H1 (cell line): ENCODE measurements around the gene IFNL3. TPM values are rescaled to one million over a fixed set of nuclear protein-coding genes. Genes with fewer than 3 reads are reported as not detected.

ENCODE experiments used
- FOSL1 ChIP-seq: IDR thresholded peaks from 2 replicates; pipeline ENCODE4 v1.6.1; 2011; ENCODE audit warnings: mild to moderate bottlenecking, low read depth, low read length, moderate library complexity; ENCODE audit not compliant: insufficient read depth
- KDM4A ChIP-seq: IDR thresholded peaks from one replicate; pipeline ENCODE4 v1.7.1; 2012; ENCODE audit warnings: low read depth, mild to moderate bottlenecking, moderate library complexity, low read length, inconsistent platforms; ENCODE audit not compliant: severe bottlenecking
- PHF8 ChIP-seq: fragments of 200-600 bp; sonication (generic); conservative IDR thresholded peaks from 2 replicates; pipeline ENCODE4 v1.7.1; 2012; ENCODE audit warnings: low read depth, mild to moderate bottlenecking, inconsistent platforms, low read length, moderate library complexity
- RAD21 ChIP-seq, 2 experiments: IDR thresholded peaks in 1 of 2; conservative IDR thresholded peaks in 1 of 2; 2 replicates each; pipeline ENCODE4 v1.6.1; 2011; ENCODE audit warnings: low read depth in 2 of 2, low read length in 2 of 2, improper control_type of control experiment in 1 of 2, inconsistent platforms in 1 of 2, mild to moderate bottlenecking in 1 of 2, moderate library complexity in 1 of 2
- SP2 ChIP-seq: IDR thresholded peaks from 2 replicates; pipeline ENCODE4 v1.6.1; 2012; ENCODE audit warnings: mild to moderate bottlenecking, low read length, inconsistent platforms
- SUZ12 ChIP-seq: fragments of 200-600 bp; sonication (generic); IDR thresholded peaks from 2 replicates; pipeline ENCODE4 v1.6.1; 2012; ENCODE audit warnings: mild to moderate bottlenecking, inconsistent platforms, low read length, moderate library complexity, mixed read lengths
- YY1 ChIP-seq: IDR thresholded peaks from 2 replicates; pipeline ENCODE4 v1.6.1; 2011; ENCODE audit warnings: low read depth, mild to moderate bottlenecking, low read length
- polyA plus RNA-seq, 7 experiments: library from polyadenylated mRNA; depleted of rRNA in 3 of 7; stranded (reverse) in 5 of 7; unstranded in 2 of 7; fragments of >200 nt in 5 of 7; fragments of 200-250 nt in 2 of 7; gene quantifications; 1 replicate in 5 of 7; 2 replicates in 1 of 7; 4 replicates in 1 of 7; pipeline versions ENCODE4 v1.2.1 to v1.2.3, GENCODE V29; 2011 to 2013; ENCODE audit warnings: missing spikeins in 2 of 7, mixed read lengths in 2 of 7
- total RNA-seq: library from RNA; stranded (reverse); fragmentation: NEBNext Ultra II Directional; extraction: Animal tissue kit (Norgen Biotek cat#: 25700); gene quantifications from 2 replicates; pipeline ENCODE4 v1.2.1, GENCODE V29; 2021
- TF ChIP-seq, protein P1 (sequence below): fragments of 300-600 bp; sonication (generic); IDR thresholded peaks from 2 replicates; pipeline ENCODE4 v1.7.1; 2012; ENCODE audit warnings: low read length, moderate library complexity, mild to moderate bottlenecking, inconsistent platforms; ENCODE audit not compliant: insufficient replicate concordance

IFNL3 gene
- total and polyA plus RNA-seq, 2 of the 8 experiments (the other 6 are each of a cell fraction or from before 2014, with no cell fraction given): 0.11 TPM; not detected in 1

DNA sequence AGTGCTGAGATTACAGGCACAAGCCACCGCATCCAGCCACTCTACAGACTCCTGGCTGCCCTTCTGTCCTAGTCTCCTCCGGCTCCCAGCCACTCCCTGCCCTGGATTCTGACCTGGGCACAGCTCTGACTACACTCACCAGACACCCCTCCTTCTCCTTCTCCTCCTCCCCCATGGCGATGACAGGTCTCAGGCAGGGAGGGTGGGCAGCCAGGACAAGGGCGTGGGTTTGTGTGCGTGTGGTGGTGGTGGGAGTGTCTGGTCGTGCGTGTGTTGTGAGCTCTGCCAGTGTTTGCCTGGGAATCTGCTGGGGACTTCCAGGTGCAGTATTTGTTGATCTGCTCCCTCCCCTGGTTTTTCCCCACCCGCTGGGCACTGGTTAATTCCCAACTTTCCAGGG is 51.0 kb downstream of the IFNL3 start (continued):
- TF ChIP-seq, protein P1, sequence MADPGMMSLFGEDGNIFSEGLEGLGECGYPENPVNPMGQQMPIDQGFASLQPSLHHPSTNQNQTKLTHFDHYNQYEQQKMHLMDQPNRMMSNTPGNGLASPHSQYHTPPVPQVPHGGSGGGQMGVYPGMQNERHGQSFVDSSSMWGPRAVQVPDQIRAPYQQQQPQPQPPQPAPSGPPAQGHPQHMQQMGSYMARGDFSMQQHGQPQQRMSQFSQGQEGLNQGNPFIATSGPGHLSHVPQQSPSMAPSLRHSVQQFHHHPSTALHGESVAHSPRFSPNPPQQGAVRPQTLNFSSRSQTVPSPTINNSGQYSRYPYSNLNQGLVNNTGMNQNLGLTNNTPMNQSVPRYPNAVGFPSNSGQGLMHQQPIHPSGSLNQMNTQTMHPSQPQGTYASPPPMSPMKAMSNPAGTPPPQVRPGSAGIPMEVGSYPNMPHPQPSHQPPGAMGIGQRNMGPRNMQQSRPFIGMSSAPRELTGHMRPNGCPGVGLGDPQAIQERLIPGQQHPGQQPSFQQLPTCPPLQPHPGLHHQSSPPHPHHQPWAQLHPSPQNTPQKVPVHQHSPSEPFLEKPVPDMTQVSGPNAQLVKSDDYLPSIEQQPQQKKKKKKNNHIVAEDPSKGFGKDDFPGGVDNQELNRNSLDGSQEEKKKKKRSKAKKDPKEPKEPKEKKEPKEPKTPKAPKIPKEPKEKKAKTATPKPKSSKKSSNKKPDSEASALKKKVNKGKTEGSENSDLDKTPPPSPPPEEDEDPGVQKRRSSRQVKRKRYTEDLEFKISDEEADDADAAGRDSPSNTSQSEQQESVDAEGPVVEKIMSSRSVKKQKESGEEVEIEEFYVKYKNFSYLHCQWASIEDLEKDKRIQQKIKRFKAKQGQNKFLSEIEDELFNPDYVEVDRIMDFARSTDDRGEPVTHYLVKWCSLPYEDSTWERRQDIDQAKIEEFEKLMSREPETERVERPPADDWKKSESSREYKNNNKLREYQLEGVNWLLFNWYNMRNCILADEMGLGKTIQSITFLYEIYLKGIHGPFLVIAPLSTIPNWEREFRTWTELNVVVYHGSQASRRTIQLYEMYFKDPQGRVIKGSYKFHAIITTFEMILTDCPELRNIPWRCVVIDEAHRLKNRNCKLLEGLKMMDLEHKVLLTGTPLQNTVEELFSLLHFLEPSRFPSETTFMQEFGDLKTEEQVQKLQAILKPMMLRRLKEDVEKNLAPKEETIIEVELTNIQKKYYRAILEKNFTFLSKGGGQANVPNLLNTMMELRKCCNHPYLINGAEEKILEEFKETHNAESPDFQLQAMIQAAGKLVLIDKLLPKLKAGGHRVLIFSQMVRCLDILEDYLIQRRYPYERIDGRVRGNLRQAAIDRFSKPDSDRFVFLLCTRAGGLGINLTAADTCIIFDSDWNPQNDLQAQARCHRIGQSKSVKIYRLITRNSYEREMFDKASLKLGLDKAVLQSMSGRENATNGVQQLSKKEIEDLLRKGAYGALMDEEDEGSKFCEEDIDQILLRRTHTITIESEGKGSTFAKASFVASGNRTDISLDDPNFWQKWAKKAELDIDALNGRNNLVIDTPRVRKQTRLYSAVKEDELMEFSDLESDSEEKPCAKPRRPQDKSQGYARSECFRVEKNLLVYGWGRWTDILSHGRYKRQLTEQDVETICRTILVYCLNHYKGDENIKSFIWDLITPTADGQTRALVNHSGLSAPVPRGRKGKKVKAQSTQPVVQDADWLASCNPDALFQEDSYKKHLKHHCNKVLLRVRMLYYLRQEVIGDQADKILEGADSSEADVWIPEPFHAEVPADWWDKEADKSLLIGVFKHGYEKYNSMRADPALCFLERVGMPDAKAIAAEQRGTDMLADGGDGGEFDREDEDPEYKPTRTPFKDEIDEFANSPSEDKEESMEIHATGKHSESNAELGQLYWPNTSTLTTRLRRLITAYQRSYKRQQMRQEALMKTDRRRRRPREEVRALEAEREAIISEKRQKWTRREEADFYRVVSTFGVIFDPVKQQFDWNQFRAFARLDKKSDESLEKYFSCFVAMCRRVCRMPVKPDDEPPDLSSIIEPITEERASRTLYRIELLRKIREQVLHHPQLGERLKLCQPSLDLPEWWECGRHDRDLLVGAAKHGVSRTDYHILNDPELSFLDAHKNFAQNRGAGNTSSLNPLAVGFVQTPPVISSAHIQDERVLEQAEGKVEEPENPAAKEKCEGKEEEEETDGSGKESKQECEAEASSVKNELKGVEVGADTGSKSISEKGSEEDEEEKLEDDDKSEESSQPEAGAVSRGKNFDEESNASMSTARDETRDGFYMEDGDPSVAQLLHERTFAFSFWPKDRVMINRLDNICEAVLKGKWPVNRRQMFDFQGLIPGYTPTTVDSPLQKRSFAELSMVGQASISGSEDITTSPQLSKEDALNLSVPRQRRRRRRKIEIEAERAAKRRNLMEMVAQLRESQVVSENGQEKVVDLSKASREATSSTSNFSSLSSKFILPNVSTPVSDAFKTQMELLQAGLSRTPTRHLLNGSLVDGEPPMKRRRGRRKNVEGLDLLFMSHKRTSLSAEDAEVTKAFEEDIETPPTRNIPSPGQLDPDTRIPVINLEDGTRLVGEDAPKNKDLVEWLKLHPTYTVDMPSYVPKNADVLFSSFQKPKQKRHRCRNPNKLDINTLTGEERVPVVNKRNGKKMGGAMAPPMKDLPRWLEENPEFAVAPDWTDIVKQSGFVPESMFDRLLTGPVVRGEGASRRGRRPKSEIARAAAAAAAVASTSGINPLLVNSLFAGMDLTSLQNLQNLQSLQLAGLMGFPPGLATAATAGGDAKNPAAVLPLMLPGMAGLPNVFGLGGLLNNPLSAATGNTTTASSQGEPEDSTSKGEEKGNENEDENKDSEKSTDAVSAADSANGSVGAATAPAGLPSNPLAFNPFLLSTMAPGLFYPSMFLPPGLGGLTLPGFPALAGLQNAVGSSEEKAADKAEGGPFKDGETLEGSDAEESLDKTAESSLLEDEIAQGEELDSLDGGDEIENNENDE: no peak
- TF ChIP-seq SUZ12: no peak
- TF ChIP-seq RAD21 (IDR thresholded peaks at IDR 0.05 in 1 of 2, conservative IDR thresholded peaks at IDR 0.05 in 1 of 2; ENCODE audit: low read depth in 2 of 2, low read length in 2 of 2): no peak
- TF ChIP-seq SP2: no peak
- TF ChIP-seq YY1: no peak
- no peak for TF ChIP-seq FOSL1
- no peak for TF ChIP-seq PHF8
- no peak for TF ChIP-seq KDM4A
